HepG2 (cell line): ENCODE data around the gene XPR1. TPM values are rescaled to one million over a fixed set of nuclear protein-coding genes. Genes with fewer than 3 reads are reported as not detected.
A peak's percentile ranks its signal among the peaks of the same experiment; 100 is the strongest.

ENCODE experiments used
- ARNT2 ChIP-seq: sonication (generic); formaldehyde crosslinking; IDR thresholded peaks from 2 replicates; pipeline ENCODE4 v1.8.0; 2022; ENCODE audit warnings: mild to moderate bottlenecking, low read depth, missing genetic modification reagents, moderate library complexity
- DNMT1 ChIP-seq: sonication (generic); formaldehyde crosslinking; IDR thresholded peaks from 2 replicates; pipeline ENCODE4 v1.5.1; 2020; ENCODE audit warnings: mild to moderate bottlenecking, missing genetic modification reagents
- GATAD1 ChIP-seq: IDR thresholded peaks from 2 replicates; pipeline ENCODE4 v1.6.1; 2016; ENCODE audit warnings: missing genetic modification reagents, missing compliant biosample characterization
- NCOA1 ChIP-seq: sonication (generic); formaldehyde crosslinking; IDR thresholded peaks from 2 replicates; pipeline ENCODE4 v1.9.0; 2021; ENCODE audit warnings: missing genetic modification reagents
- RARA ChIP-seq: IDR thresholded peaks from 2 replicates; pipeline ENCODE4 v1.6.1; 2016; ENCODE audit warnings: missing genetic modification reagents, missing compliant biosample characterization
- SALL1 ChIP-seq: sonication (generic); formaldehyde crosslinking; IDR thresholded peaks from 2 replicates; pipeline ENCODE4 v1.8.0; 2022; ENCODE audit warnings: mild to moderate bottlenecking, missing genetic modification reagents
- ZNF510 ChIP-seq: sonication (generic); formaldehyde crosslinking; IDR thresholded peaks from 2 replicates; pipeline ENCODE4 v1.4.0; 2020; ENCODE audit warnings: low read depth, mild to moderate bottlenecking, missing genetic modification reagents
- ZNF775 ChIP-seq: sonication (generic); formaldehyde crosslinking; IDR thresholded peaks from 2 replicates; pipeline ENCODE4 v1.4.0; 2020; ENCODE audit warnings: missing genetic modification reagents, mild to moderate bottlenecking, moderate library complexity, borderline replicate concordance
- ZNF841 ChIP-seq: sonication (generic); formaldehyde crosslinking; IDR thresholded peaks from 2 replicates; pipeline ENCODE4 v1.8.1; 2023; ENCODE audit warnings: missing genetic modification reagents, borderline replicate concordance
- ZNF891 ChIP-seq: sonication (generic); formaldehyde crosslinking; IDR thresholded peaks from 2 replicates; pipeline ENCODE4 v1.5.0; 2020; ENCODE audit warnings: mild to moderate bottlenecking, missing genetic modification reagents
- polyA plus RNA-seq, 8 experiments: library from polyadenylated mRNA; depleted of rRNA in 3 of 8; stranded (reverse) in 7 of 8; unstranded in 1 of 8; fragments of >200 nt; fragmentation: Illumina TruSeq in 4 of 8; extraction: Trizol in 4 of 8; gene quantifications; 2 replicates each; pipeline versions ENCODE4 v1.2.1 to v1.2.3, GENCODE V29; 2011 to 2016; ENCODE audit warnings: low read depth in 4 of 8, missing spikeins in 1 of 8, mixed read lengths in 1 of 8; ENCODE audit not compliant: insufficient read depth in 1 of 8
- total RNA-seq, 5 experiments: library from RNA; depleted of rRNA; stranded (reverse); fragments of >200 nt; fragmentation: Illumina TruSeq; extraction: Trizol; gene quantifications; 2 replicates each; pipeline ENCODE4 v1.2.3, GENCODE V29; 2016; ENCODE audit warnings: low read depth in 1 of 5
- TF ChIP-seq, protein P1 (sequence below): sonication (generic); formaldehyde crosslinking; conservative IDR thresholded peaks from 2 replicates; pipeline ENCODE4 v1.5.0; 2020; ENCODE audit warnings: missing genetic modification reagents
- TF ChIP-seq, protein P2 (sequence below): sonication (generic); formaldehyde crosslinking; IDR thresholded peaks from 2 replicates; pipeline ENCODE4 v1.4.0; 2020; ENCODE audit warnings: missing genetic modification reagents, low read depth, mild to moderate bottlenecking, borderline replicate concordance
- TF ChIP-seq, protein P3 (sequence below): sonication (generic); formaldehyde crosslinking; IDR thresholded peaks from 2 replicates; pipeline ENCODE4 v1.4.0; 2020; ENCODE audit warnings: missing genetic modification reagents, borderline replicate concordance
- TF ChIP-seq, protein P4 (sequence below): sonication (generic); formaldehyde crosslinking; IDR thresholded peaks from 2 replicates; pipeline ENCODE4 v1.9.0; 2021; ENCODE audit warnings: missing genetic modification reagents, borderline replicate concordance
- TF ChIP-seq, protein P5 (sequence below): sonication (generic); formaldehyde crosslinking; IDR thresholded peaks from 2 replicates; pipeline ENCODE4 v1.4.0; 2020; ENCODE audit warnings: missing genetic modification reagents, borderline replicate concordance
- TF ChIP-seq, protein P6 (sequence below): sonication (generic); formaldehyde crosslinking; IDR thresholded peaks from 2 replicates; pipeline ENCODE4 v1.4.0; 2020; ENCODE audit warnings: missing genetic modification reagents

XPR1 gene
- total and polyA plus RNA-seq, 2 of the 13 experiments (the other 11 are each of a cell fraction or from before 2014, with no cell fraction given), result 22.3 to 23.6 TPM

DNA sequence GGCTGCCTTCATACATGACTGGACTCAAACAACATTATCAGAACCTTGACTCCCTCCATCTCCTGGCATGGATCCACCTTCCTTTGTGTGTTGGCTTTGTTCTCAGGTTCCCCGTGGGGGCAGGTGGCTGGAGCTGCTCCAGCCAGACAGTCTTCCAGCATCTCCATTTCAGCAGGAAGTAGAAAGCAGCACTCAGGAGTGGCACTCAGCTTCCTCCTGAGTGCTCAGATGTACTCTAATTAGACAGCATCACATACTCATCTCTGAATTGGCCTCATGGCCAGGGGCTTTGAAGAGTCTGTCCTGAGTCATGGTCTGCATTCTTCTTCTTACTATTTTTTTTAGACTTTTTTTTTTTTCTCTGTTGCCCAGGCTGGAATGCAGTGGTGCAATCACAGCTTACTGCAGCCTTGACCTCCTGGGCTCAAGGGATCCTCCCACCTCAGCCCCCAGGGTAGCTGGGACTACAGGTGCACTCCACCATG, 45.1 kb upstream of the XPR1 start (continued):
- TF ChIP-seq, protein P1, sequence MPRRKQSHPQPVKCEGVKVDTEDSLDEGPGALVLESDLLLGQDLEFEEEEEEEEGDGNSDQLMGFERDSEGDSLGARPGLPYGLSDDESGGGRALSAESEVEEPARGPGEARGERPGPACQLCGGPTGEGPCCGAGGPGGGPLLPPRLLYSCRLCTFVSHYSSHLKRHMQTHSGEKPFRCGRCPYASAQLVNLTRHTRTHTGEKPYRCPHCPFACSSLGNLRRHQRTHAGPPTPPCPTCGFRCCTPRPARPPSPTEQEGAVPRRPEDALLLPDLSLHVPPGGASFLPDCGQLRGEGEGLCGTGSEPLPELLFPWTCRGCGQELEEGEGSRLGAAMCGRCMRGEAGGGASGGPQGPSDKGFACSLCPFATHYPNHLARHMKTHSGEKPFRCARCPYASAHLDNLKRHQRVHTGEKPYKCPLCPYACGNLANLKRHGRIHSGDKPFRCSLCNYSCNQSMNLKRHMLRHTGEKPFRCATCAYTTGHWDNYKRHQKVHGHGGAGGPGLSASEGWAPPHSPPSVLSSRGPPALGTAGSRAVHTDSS (CRISPR knock-in tag), result no peak
- TF ChIP-seq RARA (CRISPR knock-in tag), result peak; percentile 78
- no peak for TF ChIP-seq ZNF775 (CRISPR knock-in tag)
- peak; percentile 70 for TF ChIP-seq SALL1 (CRISPR knock-in tag)
- TF ChIP-seq, protein P2, sequence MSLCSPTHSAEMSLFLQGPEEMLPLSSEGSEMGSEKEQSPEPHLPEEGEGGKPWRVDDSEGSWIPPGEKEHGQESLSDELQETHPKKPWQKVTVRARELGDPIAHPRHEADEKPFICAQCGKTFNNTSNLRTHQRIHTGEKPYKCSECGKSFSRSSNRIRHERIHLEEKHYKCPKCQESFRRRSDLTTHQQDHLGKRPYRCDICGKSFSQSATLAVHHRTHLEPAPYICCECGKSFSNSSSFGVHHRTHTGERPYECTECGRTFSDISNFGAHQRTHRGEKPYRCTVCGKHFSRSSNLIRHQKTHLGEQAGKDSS (CRISPR knock-in tag), result no peak
- no peak for TF ChIP-seq DNMT1 (CRISPR knock-in tag)
- TF ChIP-seq, protein P3, sequence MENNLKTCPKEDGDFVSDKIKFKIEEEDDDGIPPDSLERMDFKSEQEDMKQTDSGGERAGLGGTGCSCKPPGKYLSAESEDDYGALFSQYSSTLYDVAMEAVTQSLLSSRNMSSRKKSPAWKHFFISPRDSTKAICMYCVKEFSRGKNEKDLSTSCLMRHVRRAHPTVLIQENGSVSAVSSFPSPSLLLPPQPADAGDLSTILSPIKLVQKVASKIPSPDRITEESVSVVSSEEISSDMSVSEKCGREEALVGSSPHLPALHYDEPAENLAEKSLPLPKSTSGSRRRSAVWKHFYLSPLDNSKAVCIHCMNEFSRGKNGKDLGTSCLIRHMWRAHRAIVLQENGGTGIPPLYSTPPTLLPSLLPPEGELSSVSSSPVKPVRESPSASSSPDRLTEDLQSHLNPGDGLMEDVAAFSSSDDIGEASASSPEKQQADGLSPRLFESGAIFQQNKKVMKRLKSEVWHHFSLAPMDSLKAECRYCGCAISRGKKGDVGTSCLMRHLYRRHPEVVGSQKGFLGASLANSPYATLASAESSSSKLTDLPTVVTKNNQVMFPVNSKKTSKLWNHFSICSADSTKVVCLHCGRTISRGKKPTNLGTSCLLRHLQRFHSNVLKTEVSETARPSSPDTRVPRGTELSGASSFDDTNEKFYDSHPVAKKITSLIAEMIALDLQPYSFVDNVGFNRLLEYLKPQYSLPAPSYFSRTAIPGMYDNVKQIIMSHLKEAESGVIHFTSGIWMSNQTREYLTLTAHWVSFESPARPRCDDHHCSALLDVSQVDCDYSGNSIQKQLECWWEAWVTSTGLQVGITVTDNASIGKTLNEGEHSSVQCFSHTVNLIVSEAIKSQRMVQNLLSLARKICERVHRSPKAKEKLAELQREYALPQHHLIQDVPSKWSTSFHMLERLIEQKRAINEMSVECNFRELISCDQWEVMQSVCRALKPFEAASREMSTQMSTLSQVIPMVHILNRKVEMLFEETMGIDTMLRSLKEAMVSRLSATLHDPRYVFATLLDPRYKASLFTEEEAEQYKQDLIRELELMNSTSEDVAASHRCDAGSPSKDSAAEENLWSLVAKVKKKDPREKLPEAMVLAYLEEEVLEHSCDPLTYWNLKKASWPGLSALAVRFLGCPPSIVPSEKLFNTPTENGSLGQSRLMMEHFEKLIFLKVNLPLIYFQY, result no peak
- TF ChIP-seq, protein P4, sequence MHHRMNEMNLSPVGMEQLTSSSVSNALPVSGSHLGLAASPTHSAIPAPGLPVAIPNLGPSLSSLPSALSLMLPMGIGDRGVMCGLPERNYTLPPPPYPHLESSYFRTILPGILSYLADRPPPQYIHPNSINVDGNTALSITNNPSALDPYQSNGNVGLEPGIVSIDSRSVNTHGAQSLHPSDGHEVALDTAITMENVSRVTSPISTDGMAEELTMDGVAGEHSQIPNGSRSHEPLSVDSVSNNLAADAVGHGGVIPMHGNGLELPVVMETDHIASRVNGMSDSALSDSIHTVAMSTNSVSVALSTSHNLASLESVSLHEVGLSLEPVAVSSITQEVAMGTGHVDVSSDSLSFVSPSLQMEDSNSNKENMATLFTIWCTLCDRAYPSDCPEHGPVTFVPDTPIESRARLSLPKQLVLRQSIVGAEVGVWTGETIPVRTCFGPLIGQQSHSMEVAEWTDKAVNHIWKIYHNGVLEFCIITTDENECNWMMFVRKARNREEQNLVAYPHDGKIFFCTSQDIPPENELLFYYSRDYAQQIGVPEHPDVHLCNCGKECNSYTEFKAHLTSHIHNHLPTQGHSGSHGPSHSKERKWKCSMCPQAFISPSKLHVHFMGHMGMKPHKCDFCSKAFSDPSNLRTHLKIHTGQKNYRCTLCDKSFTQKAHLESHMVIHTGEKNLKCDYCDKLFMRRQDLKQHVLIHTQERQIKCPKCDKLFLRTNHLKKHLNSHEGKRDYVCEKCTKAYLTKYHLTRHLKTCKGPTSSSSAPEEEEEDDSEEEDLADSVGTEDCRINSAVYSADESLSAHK (CRISPR knock-in tag), result no peak
- TF ChIP-seq, protein P5, sequence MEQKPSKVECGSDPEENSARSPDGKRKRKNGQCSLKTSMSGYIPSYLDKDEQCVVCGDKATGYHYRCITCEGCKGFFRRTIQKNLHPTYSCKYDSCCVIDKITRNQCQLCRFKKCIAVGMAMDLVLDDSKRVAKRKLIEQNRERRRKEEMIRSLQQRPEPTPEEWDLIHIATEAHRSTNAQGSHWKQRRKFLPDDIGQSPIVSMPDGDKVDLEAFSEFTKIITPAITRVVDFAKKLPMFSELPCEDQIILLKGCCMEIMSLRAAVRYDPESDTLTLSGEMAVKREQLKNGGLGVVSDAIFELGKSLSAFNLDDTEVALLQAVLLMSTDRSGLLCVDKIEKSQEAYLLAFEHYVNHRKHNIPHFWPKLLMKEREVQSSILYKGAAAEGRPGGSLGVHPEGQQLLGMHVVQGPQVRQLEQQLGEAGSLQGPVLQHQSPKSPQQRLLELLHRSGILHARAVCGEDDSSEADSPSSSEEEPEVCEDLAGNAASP (CRISPR knock-in tag), result no peak; the same call in 1 of the 2 replicates
- TF ChIP-seq ZNF891 (CRISPR knock-in tag), result no peak
- TF ChIP-seq ZNF841 (CRISPR knock-in tag), result no peak
- no peak for TF ChIP-seq NCOA1 (CRISPR knock-in tag)
- no peak for TF ChIP-seq GATAD1
- TF ChIP-seq ARNT2, result no peak
- TF ChIP-seq ZNF510 (CRISPR knock-in tag), result no peak
- TF ChIP-seq, protein P6, sequence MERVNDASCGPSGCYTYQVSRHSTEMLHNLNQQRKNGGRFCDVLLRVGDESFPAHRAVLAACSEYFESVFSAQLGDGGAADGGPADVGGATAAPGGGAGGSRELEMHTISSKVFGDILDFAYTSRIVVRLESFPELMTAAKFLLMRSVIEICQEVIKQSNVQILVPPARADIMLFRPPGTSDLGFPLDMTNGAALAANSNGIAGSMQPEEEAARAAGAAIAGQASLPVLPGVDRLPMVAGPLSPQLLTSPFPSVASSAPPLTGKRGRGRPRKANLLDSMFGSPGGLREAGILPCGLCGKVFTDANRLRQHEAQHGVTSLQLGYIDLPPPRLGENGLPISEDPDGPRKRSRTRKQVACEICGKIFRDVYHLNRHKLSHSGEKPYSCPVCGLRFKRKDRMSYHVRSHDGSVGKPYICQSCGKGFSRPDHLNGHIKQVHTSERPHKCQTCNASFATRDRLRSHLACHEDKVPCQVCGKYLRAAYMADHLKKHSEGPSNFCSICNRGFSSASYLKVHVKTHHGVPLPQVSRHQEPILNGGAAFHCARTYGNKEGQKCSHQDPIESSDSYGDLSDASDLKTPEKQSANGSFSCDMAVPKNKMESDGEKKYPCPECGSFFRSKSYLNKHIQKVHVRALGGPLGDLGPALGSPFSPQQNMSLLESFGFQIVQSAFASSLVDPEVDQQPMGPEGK (CRISPR knock-in tag), result peak; percentile 68; the same call in 1 of the 2 replicates
